Measurements from ENCODE around the gene CELA2A. TPM values are rescaled to one million over a fixed set of nuclear protein-coding genes. Genes with fewer than 3 reads are reported as not detected.

Gene CELA2A
- total RNA-seq, 1 experiment from 2014 or later, result not detected

- Histone ChIP-seq H3K36me3 (ENCODE audit: low read depth) (no peaks in the 10 kb centered on the region), H3K27ac (no peak overlapping the region), H3K4me1 (replicated peaks; ENCODE audit: insufficient read depth) (no peaks in the 10 kb centered on the region), H3K4me2 (no peak overlapping the region), H3K79me2 (ENCODE audit: low read depth) (no peaks in the 10 kb centered on the region), H3K27me3 (ENCODE audit: insufficient read depth, low read depth) (no peaks in the 10 kb centered on the region), H3K9me3 (ENCODE audit: insufficient read depth, low read depth) (no peaks in the 10 kb centered on the region), H3F3A (ENCODE audit: insufficient read depth, low read depth) (no peaks in the 10 kb centered on the region), H3K9me2 (ENCODE audit: insufficient read depth) (no peaks in the 10 kb centered on the region), H4K20me1 (ENCODE audit: insufficient read depth) (no peaks in the 10 kb centered on the region), H3K4me3 (no peak overlapping the region), H2AFZ (no peak overlapping the region)
- ChIA-PET POLR2A (ENCODE audit: unreplicated experiment) (no interaction called here), CTCF (no interaction called here)
- intact Hi-C loops (cut with micrococcal nuclease; ENCODE audit: unreplicated experiment), result no loop called here
- TF ChIP-seq EZH2 (IDR thresholded peaks at IDR 0.05; ENCODE audit: low read depth) (no peak), CTCF (conservative IDR thresholded peaks at IDR 0.05) (no peak)
- BruUV-seq (replicated peaks), result no TSS peak
- no peak for DNase-seq
Measured at GRCh38 chr1:15472587-15472986, 16.1 kb downstream of the CELA2A start.

- ChIA-PET POLR2A (ENCODE audit: unreplicated experiment) (no interaction called here), CTCF (no interaction called here)
- Histone ChIP-seq H3K4me2 (no peak within 1 kb of the TSS), H3K27ac (no peak within 1 kb of the TSS), H2AFZ (no peak within 1 kb of the TSS), H3K27me3 (ENCODE audit: insufficient read depth, low read depth) (no peaks in the 10 kb centered on the region), H4K20me1 (ENCODE audit: insufficient read depth) (no peaks in the 10 kb centered on the region), H3K79me2 (ENCODE audit: low read depth) (no peaks in the 10 kb centered on the region), H3K4me1 (replicated peaks; ENCODE audit: insufficient read depth) (no peaks in the 10 kb centered on the region), H3K4me3 (no peak within 1 kb of the TSS), H3K9me2 (ENCODE audit: insufficient read depth) (no peaks in the 10 kb centered on the region), H3K9me3 (ENCODE audit: insufficient read depth, low read depth) (no peaks in the 10 kb centered on the region), H3K36me3 (ENCODE audit: low read depth) (no peaks in the 10 kb centered on the region), H3F3A (ENCODE audit: insufficient read depth, low read depth) (no peaks in the 10 kb centered on the region)
- intact Hi-C loops (cut with micrococcal nuclease; ENCODE audit: unreplicated experiment), result no loop called here
- TF ChIP-seq CTCF (conservative IDR thresholded peaks at IDR 0.05) (no peak), EZH2 (IDR thresholded peaks at IDR 0.05; ENCODE audit: low read depth) (no peak)
- BruUV-seq (replicated peaks), result no TSS peak
- no peak for DNase-seq
Measured at GRCh38 chr1:15475752-15476314, 19.3 kb downstream of the CELA2A start, which contains the start of gene CELA2B. TSS of gene CELA2B (plus strand) at chr1:15476104. CDS start at chr1:15476126, 22 bp downstream.

- Histone ChIP-seq H3K36me3 (ENCODE audit: low read depth) (no peaks in the 10 kb centered on the region), H3K4me2 (no peak overlapping the region), H3K79me2 (ENCODE audit: low read depth) (no peaks in the 10 kb centered on the region), H2AFZ (no peak overlapping the region), H3K27ac (no peak overlapping the region), H3K27me3 (ENCODE audit: insufficient read depth, low read depth) (no peaks in the 10 kb centered on the region), H3K4me1 (replicated peaks; ENCODE audit: insufficient read depth) (no peaks in the 10 kb centered on the region), H3K9me3 (ENCODE audit: insufficient read depth, low read depth) (no peaks in the 10 kb centered on the region), H3K9me2 (ENCODE audit: insufficient read depth) (no peaks in the 10 kb centered on the region), H3K4me3 (no peak overlapping the region), H3F3A (ENCODE audit: insufficient read depth, low read depth) (no peaks in the 10 kb centered on the region), H4K20me1 (ENCODE audit: insufficient read depth) (no peaks in the 10 kb centered on the region)
- no peak for DNase-seq
- CTCF ChIA-PET, result no interaction called here
- POLR2A ChIA-PET (ENCODE audit: unreplicated experiment), result no interaction called here
- intact Hi-C loops (cut with micrococcal nuclease; ENCODE audit: unreplicated experiment), result no loop called here
- no TSS peak for BruUV-seq (replicated peaks)
- no peak for TF ChIP-seq EZH2 (IDR thresholded peaks at IDR 0.05; ENCODE audit: low read depth)
- no peak for TF ChIP-seq CTCF (conservative IDR thresholded peaks at IDR 0.05)
Measured at GRCh38 chr1:15476927-15477326, 20.4 kb downstream of the CELA2A start.

Measured in PC-9 (cell line).